SK-N-SH (cell line): ENCODE measurements around the gene AMIGO1. TPM values are rescaled to one million over a fixed set of nuclear protein-coding genes. Genes with fewer than 3 reads are reported as not detected.

ENCODE experiments used
- CTCF ChIA-PET: fragments of 300-600, 350-600 bp; formaldehyde crosslinking; extraction: SDS; loops from one replicate; lab custom pipeline; 2021; lab: Yijun Ruan, JAX
- POLR2A ChIA-PET: fragments of 350-600 bp; sonication (Branson Sonifier 250); formaldehyde crosslinking; extraction: SDS; loops from one replicate; lab custom pipeline; 2020; ENCODE audit warnings: antibody characterized with exemption, inconsistent platforms; lab: Yijun Ruan, JAX
- DNase-seq: peaks from one replicate; pipeline ENCODE4 v3.0.0; 2012
- H2AFZ ChIP-seq: fragments of 200-600 bp; sonication (generic); 2 replicates; pipeline ENCODE4 v1.8.1; 2016; ENCODE audit warnings: antibody characterized with exemption, mild to moderate bottlenecking, low read depth
- H3F3A ChIP-seq: fragments of 200-600 bp; sonication (generic); replicated peaks from 2 replicates; pipeline ENCODE3; 2016; ENCODE audit warnings: antibody characterized with exemption, mild to moderate bottlenecking; ENCODE audit not compliant: insufficient read depth
- H3K27ac ChIP-seq, 2 experiments: fragments of 200-500 bp in 1 of 2; fragments of 200-600 bp in 1 of 2; sonication (Bioruptor generic) in 1 of 2; sonication (generic), shearing (Covaris generic) in 1 of 2; 2 replicates each; pipeline versions ENCODE4 v1.5.1 to v1.6.1; 2014 to 2016; ENCODE audit warnings: low read depth in 2 of 2, inconsistent platforms in 1 of 2, low read length in 1 of 2, mild to moderate bottlenecking in 1 of 2, mixed read lengths in 1 of 2
- H3K27me3 ChIP-seq: fragments of 200-600 bp; sonication (generic), shearing (Covaris generic); 2 replicates; pipeline ENCODE4 v1.6.1; 2016; ENCODE audit warnings: mixed run types; ENCODE audit not compliant: insufficient read depth
- H3K36me3 ChIP-seq, 2 experiments: fragments of 200-500 bp in 1 of 2; fragments of 200-600 bp in 1 of 2; sonication (Bioruptor generic) in 1 of 2; sonication (generic) in 1 of 2; replicated peaks in 1 of 2; 2 replicates each; pipeline versions ENCODE3 to v1.5.1; 2014 to 2016; ENCODE audit warnings: low read length in 1 of 2, mild to moderate bottlenecking in 1 of 2; ENCODE audit not compliant: insufficient read depth in 2 of 2, control insufficient read depth in 1 of 2
- H3K4me1 ChIP-seq, 2 experiments: fragments of 200-500 bp in 1 of 2; fragments of 200-600 bp in 1 of 2; sonication (Bioruptor generic) in 1 of 2; sonication (generic), shearing (Covaris generic) in 1 of 2; 2 replicates each; pipeline versions ENCODE4 v1.5.1 to v1.6.1; 2014 to 2016; ENCODE audit warnings: low read depth in 1 of 2, low read length in 1 of 2, mixed run types in 1 of 2; ENCODE audit not compliant: insufficient read depth in 2 of 2, control insufficient read depth in 1 of 2
- H3K4me2 ChIP-seq: fragments of 200-600 bp; sonication (generic), shearing (Covaris generic); 2 replicates; pipeline ENCODE4 v1.6.1; 2017; ENCODE audit warnings: mixed run types
- H3K4me3 ChIP-seq, 2 experiments: fragments of 200-500 bp in 1 of 2; fragments of 200-600 bp in 1 of 2; sonication (Bioruptor generic) in 1 of 2; sonication (generic), shearing (Covaris generic) in 1 of 2; 2 replicates each; pipeline versions ENCODE4 v1.5.1 to v1.8.1; 2014 to 2016; ENCODE audit warnings: low read depth in 2 of 2, inconsistent platforms in 1 of 2, low read length in 1 of 2, mild to moderate bottlenecking in 1 of 2, mixed read lengths in 1 of 2, moderate library complexity in 1 of 2
- H3K79me2 ChIP-seq: fragments of 200-600 bp; sonication (generic); 2 replicates; pipeline ENCODE4 v1.8.1; 2017; ENCODE audit warnings: mild to moderate bottlenecking; ENCODE audit not compliant: insufficient read depth
- H3K9ac ChIP-seq: fragments of 200-600 bp; sonication (generic); 2 replicates; pipeline ENCODE4 v1.6.1; 2017; ENCODE audit warnings: mixed run types
- H3K9me2 ChIP-seq: fragments of 200-600 bp; sonication (generic); 2 replicates; pipeline ENCODE4 v1.6.1; 2017; ENCODE audit warnings: mixed run types
- H3K9me3 ChIP-seq: fragments of 200-600 bp; sonication (generic); 2 replicates; pipeline ENCODE4 v1.6.1; 2017; ENCODE audit warnings: mixed run types, mild to moderate bottlenecking, moderate library complexity
- H4K20me1 ChIP-seq: fragments of 200-600 bp; sonication (generic); 2 replicates; pipeline ENCODE4 v1.6.1; 2017; ENCODE audit warnings: mild to moderate bottlenecking, mixed run types; ENCODE audit not compliant: insufficient read depth
- ELF1 ChIP-seq: IDR thresholded peaks from 2 replicates; pipeline ENCODE4 v1.4.0; 2012
- FOXJ3 ChIP-seq: sonication (generic); formaldehyde crosslinking; IDR thresholded peaks from 2 replicates; pipeline ENCODE4 v1.5.1; 2020; ENCODE audit warnings: mild to moderate bottlenecking, missing genetic modification reagents
- FOXM1 ChIP-seq: IDR thresholded peaks from 2 replicates; pipeline ENCODE4 v1.4.0; 2012; ENCODE audit warnings: low read depth, mild to moderate bottlenecking
- GABPA ChIP-seq: IDR thresholded peaks from 2 replicates; pipeline ENCODE4 v1.4.0; 2012; ENCODE audit warnings: low read depth, mild to moderate bottlenecking
- JUND ChIP-seq: IDR thresholded peaks from 2 replicates; pipeline ENCODE4 v1.4.0; 2012
- MEF2A ChIP-seq: IDR thresholded peaks from 2 replicates; pipeline ENCODE4 v1.4.0; 2012; ENCODE audit warnings: low read depth, borderline replicate concordance
- MXI1 ChIP-seq: IDR thresholded peaks from 2 replicates; pipeline ENCODE4 v1.6.1; 2012; ENCODE audit warnings: mild to moderate bottlenecking, low read depth, low read length, improper control_type of control experiment
- NFIC ChIP-seq: IDR thresholded peaks from 2 replicates; pipeline ENCODE4 v1.4.0; 2012; ENCODE audit warnings: borderline replicate concordance
- POLR2AphosphoS5 ChIP-seq: IDR thresholded peaks from 2 replicates; pipeline ENCODE4 v1.6.1; 2012; ENCODE audit warnings: low read depth, low read length
- RCOR1 ChIP-seq: fragments of 150-350 bp; IDR thresholded peaks from 2 replicates; pipeline ENCODE4 v1.6.1; 2017; ENCODE audit warnings: antibody characterized with exemption, low read length
- RFX5 ChIP-seq: IDR thresholded peaks from 2 replicates; pipeline ENCODE4 v1.6.1; 2012; ENCODE audit warnings: mild to moderate bottlenecking, improper control_type of control experiment, low read length
- TAF1 ChIP-seq: IDR thresholded peaks from 2 replicates; pipeline ENCODE4 v1.6.1; 2012; ENCODE audit warnings: low read depth, mild to moderate bottlenecking, low read length, moderate library complexity, borderline replicate concordance
- TEAD4 ChIP-seq: IDR thresholded peaks from 2 replicates; pipeline ENCODE4 v1.4.0; 2012; ENCODE audit warnings: mild to moderate bottlenecking, borderline replicate concordance; ENCODE audit not compliant: insufficient read depth
- YY1 ChIP-seq: IDR thresholded peaks from 2 replicates; pipeline ENCODE4 v1.4.0; 2012; ENCODE audit warnings: low read depth, mild to moderate bottlenecking
- WGBS: methylation state at CpG from one replicate; pipeline ENCODE4 v1.1.6; 2017; ENCODE audit warnings: low lambda C conversion rate; 5-methylcytosine and 5-hydroxymethylcytosine counted together
- polyA plus RNA-seq, 3 experiments: library from polyadenylated mRNA; depleted of rRNA; stranded (reverse); fragments of >200 nt; gene quantifications; 2 replicates each; pipeline ENCODE4 v1.2.3, GENCODE V29; 2012
- TF ChIP-seq, protein P1 (sequence below): IDR thresholded peaks from 2 replicates; pipeline ENCODE4 v1.4.0; 2012; ENCODE audit warnings: low read depth
- TF ChIP-seq, protein P2 (sequence below): IDR thresholded peaks from 2 replicates; pipeline ENCODE4 v1.4.0; 2012; ENCODE audit warnings: low read depth, borderline replicate concordance
- TF ChIP-seq, protein P3 (sequence below): fragments of 200-600 bp; sonication (generic); IDR thresholded peaks from 2 replicates; pipeline ENCODE4 v1.6.1; 2017; ENCODE audit warnings: antibody characterized with exemption, mild to moderate bottlenecking, moderate library complexity

Gene AMIGO1
- polyA plus RNA-seq, 1 of the 3 experiments (the other 2 are of a cell fraction), result 0.95 TPM

DNA sequence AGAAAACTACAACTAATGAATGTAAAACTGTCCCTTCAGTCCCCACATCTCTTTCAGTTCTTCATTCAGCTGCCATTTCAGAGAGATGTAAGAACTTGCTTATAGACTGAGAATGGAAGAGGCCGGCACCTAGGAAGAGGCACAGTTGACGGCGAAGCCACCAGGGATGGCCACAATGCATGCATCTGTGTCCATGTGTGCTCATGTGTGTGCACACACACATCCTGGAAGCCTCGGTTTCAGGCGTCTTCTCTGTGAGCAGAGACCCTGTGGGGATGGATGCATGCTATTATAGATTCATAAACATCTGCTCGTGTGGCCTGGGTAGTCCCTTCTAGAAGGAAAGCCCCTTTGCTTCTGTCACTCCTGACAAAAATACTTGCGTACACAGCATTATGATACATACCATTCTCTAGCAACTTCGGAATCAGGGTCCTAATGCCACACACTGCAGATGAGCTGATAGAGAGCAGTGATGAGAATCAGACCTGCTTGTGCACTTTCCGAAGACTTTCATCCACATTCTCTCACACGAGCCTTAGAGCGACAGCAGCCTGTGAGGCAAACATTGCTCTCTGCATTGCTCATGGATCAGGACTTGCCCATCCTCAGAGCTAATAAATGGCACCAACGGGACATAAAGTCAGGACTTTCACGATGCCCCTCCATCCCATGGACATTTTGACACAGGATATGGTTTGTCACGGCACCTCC is 17.7 kb upstream of the AMIGO1 start:
- H3K36me3 ChIP-seq, result no peaks in the 10 kb centered on the region
- H3K4me2 ChIP-seq, result no peak overlapping the region
- no peaks in the 10 kb centered on the region for H3K79me2 ChIP-seq
- 65% methylated on average over 14 of the region's 14 CpGs for WGBS
- H3K27ac ChIP-seq, result no peak overlapping the region
- H4K20me1 ChIP-seq, result no peaks in the 10 kb centered on the region
- no peak overlapping the region for H3K4me3 ChIP-seq
- TF ChIP-seq RFX5 (no peak), JUND (no peak), ELF1 (no peak), GABPA (no peak), MEF2A (no peak), NFIC (no peak), FOXJ3 (no peak)
- TF ChIP-seq, all 33 proteins: peak for 0
- Histone ChIP-seq H2AFZ (no peak overlapping the region), H3K9me2 (no peaks in the 10 kb centered on the region), H3K9me3 (no peaks in the 10 kb centered on the region), H3K27me3 (peaks cover 6% of the 10 kb centered on the region; the same call in 1 of the 2 replicates), H3K9ac (no peak overlapping the region), H3K4me1 (peaks cover 0 to 23% of the 10 kb centered on the region in 2 experiments; a peak in 1 of 4 replicates), H3F3A (no peaks in the 10 kb centered on the region)
- POLR2A ChIA-PET, result no interaction called here
- no peak for DNase-seq
- CTCF ChIA-PET, result interaction anchor here (3.1 to 26.3 kb wide), 2 partner anchors 26 to 113 kb away, joined by 17 to 1710 read pairs; partner anchors contain the start of genes AMIGO1, ATXN7L2 and CYB561D1

DNA sequence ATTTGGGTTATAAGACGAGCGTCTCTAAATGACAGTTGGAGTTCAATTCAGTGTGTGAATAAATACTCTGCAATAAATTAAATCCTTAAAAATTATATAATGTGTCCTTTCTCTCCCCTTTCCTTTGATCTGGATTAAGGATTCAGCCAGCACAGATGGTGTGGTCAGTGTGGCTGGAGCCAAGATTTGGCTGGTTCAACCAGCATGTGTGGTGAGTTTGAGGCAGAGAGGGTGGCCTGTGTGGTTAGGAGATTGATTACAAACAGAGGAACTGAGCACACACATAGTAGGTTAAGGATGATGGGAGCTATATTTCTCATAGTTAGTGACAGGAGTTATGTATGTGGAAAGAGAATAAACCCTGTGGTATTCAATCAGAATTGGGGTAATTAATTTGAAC is 14.2 kb upstream of the AMIGO1 start:
- DNase-seq, result no peak
- Histone ChIP-seq H3K4me1 (no peaks in the 10 kb centered on the region), H3K36me3 (no peaks in the 10 kb centered on the region), H3K4me2 (no peak overlapping the region), H3K9me3 (no peaks in the 10 kb centered on the region), H3K9ac (no peak overlapping the region), H3K27me3 (peaks cover 6% of the 10 kb centered on the region; the same call in 1 of the 2 replicates), H3K79me2 (no peaks in the 10 kb centered on the region), H3F3A (no peaks in the 10 kb centered on the region), H3K27ac (no peak overlapping the region), H2AFZ (no peak overlapping the region), H3K9me2 (no peaks in the 10 kb centered on the region), H4K20me1 (no peaks in the 10 kb centered on the region), H3K4me3 (no peak overlapping the region)
- WGBS, result 74% methylated on average over 2 of the region's 2 CpGs
- POLR2A ChIA-PET, result no interaction called here
- TF ChIP-seq MXI1 (no peak), GABPA (no peak), RCOR1 (no peak), FOXM1 (no peak)
- CTCF ChIA-PET, result interaction anchor here (0.6 to 26.3 kb wide), 4 partner anchors 9 to 117 kb away, joined by 3 to 1710 read pairs (median 19); partner anchors contain the start of genes AMIGO1, ATXN7L2 and CYB561D1

DNA sequence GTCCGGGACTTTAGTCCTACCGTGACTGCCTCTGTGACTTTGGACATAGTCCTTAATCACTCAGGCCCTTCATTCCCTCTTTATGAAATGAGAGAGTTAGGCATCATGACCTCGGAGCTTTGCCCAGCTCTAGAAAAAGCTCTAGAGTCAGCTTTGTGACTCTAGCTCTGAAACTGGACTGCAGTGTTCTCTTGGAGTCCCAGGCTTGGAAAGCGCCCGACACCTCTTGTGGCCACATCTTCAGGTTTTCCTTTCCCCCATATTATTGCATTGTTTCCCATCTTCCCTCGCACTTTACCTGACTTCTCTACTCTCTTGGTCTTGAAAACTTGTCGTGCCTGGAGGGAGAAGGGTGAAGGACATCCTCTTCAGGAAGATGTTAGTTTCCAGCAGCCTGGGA is 12.5 kb upstream of the AMIGO1 start:
- Histone ChIP-seq H3K36me3 (no peaks in the 10 kb centered on the region), H3K27me3 (peaks cover 6% of the 10 kb centered on the region; the same call in 1 of the 2 replicates), H3F3A (no peaks in the 10 kb centered on the region), H3K9me2 (no peaks in the 10 kb centered on the region), H3K9ac (no peak overlapping the region), H2AFZ (no peak overlapping the region), H4K20me1 (no peaks in the 10 kb centered on the region), H3K4me3 (no peak overlapping the region), H3K9me3 (no peaks in the 10 kb centered on the region), H3K79me2 (no peaks in the 10 kb centered on the region), H3K27ac (no peak overlapping the region)
- no peak for DNase-seq
- CTCF ChIA-PET, result interaction anchor here (4.0 to 26.3 kb wide), 2 partner anchors 10 to 21 kb away, joined by 35 to 1710 read pairs; partner anchors contain the start of genes AMIGO1, ATXN7L2 and CYB561D1
- 83% methylated on average over 5 of the region's 7 CpGs for WGBS
- POLR2A ChIA-PET, result no interaction called here
- TF ChIP-seq FOXM1 (no peak), ELF1 (no peak), MXI1 (no peak), TEAD4 (no peak), YY1 (no peak), POLR2AphosphoS5 (no peak), TAF1 (no peak)
- TF ChIP-seq, protein P1, sequence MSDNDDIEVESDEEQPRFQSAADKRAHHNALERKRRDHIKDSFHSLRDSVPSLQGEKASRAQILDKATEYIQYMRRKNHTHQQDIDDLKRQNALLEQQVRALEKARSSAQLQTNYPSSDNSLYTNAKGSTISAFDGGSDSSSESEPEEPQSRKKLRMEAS, result no peak
- TF ChIP-seq, protein P2, sequence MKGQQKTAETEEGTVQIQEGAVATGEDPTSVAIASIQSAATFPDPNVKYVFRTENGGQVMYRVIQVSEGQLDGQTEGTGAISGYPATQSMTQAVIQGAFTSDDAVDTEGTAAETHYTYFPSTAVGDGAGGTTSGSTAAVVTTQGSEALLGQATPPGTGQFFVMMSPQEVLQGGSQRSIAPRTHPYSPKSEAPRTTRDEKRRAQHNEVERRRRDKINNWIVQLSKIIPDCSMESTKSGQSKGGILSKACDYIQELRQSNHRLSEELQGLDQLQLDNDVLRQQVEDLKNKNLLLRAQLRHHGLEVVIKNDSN, result no peak
- TF ChIP-seq, protein P3, sequence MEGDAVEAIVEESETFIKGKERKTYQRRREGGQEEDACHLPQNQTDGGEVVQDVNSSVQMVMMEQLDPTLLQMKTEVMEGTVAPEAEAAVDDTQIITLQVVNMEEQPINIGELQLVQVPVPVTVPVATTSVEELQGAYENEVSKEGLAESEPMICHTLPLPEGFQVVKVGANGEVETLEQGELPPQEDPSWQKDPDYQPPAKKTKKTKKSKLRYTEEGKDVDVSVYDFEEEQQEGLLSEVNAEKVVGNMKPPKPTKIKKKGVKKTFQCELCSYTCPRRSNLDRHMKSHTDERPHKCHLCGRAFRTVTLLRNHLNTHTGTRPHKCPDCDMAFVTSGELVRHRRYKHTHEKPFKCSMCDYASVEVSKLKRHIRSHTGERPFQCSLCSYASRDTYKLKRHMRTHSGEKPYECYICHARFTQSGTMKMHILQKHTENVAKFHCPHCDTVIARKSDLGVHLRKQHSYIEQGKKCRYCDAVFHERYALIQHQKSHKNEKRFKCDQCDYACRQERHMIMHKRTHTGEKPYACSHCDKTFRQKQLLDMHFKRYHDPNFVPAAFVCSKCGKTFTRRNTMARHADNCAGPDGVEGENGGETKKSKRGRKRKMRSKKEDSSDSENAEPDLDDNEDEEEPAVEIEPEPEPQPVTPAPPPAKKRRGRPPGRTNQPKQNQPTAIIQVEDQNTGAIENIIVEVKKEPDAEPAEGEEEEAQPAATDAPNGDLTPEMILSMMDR, result no peak
- TF ChIP-seq, all 33 proteins: peak for 0
- H3K4me1 ChIP-seq, result peaks cover 0 to 3% of the 10 kb centered on the region in 2 experiments; a peak in 1 of 4 replicates
- no peak overlapping the region for H3K4me2 ChIP-seq
